ENCODE measurements around the gene PLBD1.

DNA sequence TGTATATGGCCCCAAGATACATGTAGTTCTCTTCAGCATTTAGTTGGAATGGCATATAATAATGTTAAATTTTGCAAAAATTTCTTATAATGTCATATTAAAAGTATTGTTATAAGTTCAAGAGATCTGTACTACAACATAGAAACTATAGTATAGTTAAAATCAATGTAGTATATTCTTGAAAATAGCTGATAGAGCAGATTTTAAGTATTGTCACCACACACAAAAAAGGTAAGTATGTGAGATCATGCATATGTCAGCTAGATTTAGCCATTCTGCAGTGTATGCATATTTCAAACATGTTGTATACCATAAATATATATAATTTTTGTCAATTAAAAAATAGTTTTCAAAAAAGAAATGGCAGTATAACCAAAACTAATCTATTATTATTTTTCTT, 86.5 kb downstream of the PLBD1 start:
- no peak for TF ChIP-seq POLR2A (IDR thresholded peaks at IDR 0.05; ENCODE audit: low read length)
- TF ChIP-seq GATA1 (IDR thresholded peaks at IDR 0.05; ENCODE audit: low read depth, low read length): no peak
